Endothelial cell of umbilical vein (primary cell): Measurements from ENCODE around the gene UST. TPM values are rescaled to one million over a fixed set of nuclear protein-coding genes. Genes with fewer than 3 reads are reported as not detected.

Experiments
- BruUV-seq: library from RNA; stranded (reverse); fragments of 400-500 nt; replicated peaks from 2 replicates; lab custom pipeline; 2021; lab: Mats Ljungman, UMichigan
- CTCF ChIA-PET: fragments of 300-600, 350-600 bp; sonication (Branson Sonifier 250); formaldehyde crosslinking; loops from one replicate; lab custom pipeline; 2021; ENCODE audit warnings: antibody characterized with exemption, inconsistent platforms; lab: Charles Lee
- POLR2A ChIA-PET: fragments of 300-600, 350-600 bp; sonication (Branson Sonifier 250); formaldehyde crosslinking; loops from one replicate; lab custom pipeline; 2021; ENCODE audit warnings: antibody characterized with exemption, inconsistent platforms; lab: Charles Lee
- DNase-seq: peaks from one replicate; pipeline ENCODE4 v3.0.0-alpha.2; 2011; ENCODE audit warnings: low read depth, low spot score
- FAIRE-seq: peaks from 2 replicates; lab custom pipeline; 2011; peaks lifted over from hg19 to GRCh38; lab: Jason Lieb, UNC
- H2AFZ ChIP-seq: 2 replicates; pipeline ENCODE4 v1.6.0; 2012; ENCODE audit warnings: low read depth, low read length, control low read depth, inconsistent platforms
- H3K27ac ChIP-seq: 2 replicates; pipeline ENCODE4 v1.5.1; 2011; ENCODE audit warnings: low read depth, mild to moderate bottlenecking, control low read depth, low read length, moderate library complexity; ENCODE audit not compliant: insufficient read depth
- H3K27me3 ChIP-seq, 2 experiments: 2 replicates each; pipeline versions ENCODE4 v1.6.0 to v1.6.1; 2011; ENCODE audit warnings: low read length in 2 of 2, mixed read lengths in 1 of 2; ENCODE audit not compliant: control insufficient read depth in 2 of 2, insufficient read depth in 2 of 2
- H3K36me3 ChIP-seq, 2 experiments: 2 replicates in 1 of 2; 3 replicates in 1 of 2; pipeline ENCODE4 v1.5.1; 2011; ENCODE audit warnings: low read length in 2 of 2, mild to moderate bottlenecking in 1 of 2, moderate library complexity in 1 of 2; ENCODE audit not compliant: control insufficient read depth in 2 of 2, insufficient read depth in 2 of 2; ENCODE audit errors: extremely low read depth in 1 of 2
- H3K4me1 ChIP-seq: 3 replicates; pipeline ENCODE4 v1.5.1; 2011; ENCODE audit warnings: mild to moderate bottlenecking, low read length; ENCODE audit not compliant: control insufficient read depth, insufficient read depth; ENCODE audit errors: extremely low read depth
- H3K4me2 ChIP-seq: 2 replicates; pipeline ENCODE4 v1.6.1; 2011; ENCODE audit warnings: low read length, control low read depth, mixed read lengths; ENCODE audit not compliant: insufficient read depth
- H3K4me3 ChIP-seq, 3 experiments: fragments of 200-600 bp in 1 of 3; sonication (generic), shearing (Covaris generic) in 1 of 3; replicated peaks in 1 of 3; 2 replicates each; pipeline ENCODE4 v1.5.1; 2011 to 2016; ENCODE audit warnings: control low read depth in 3 of 3, low read length in 3 of 3, mild to moderate bottlenecking in 2 of 3, inconsistent platforms in 1 of 3, low read depth in 1 of 3, moderate library complexity in 1 of 3; ENCODE audit not compliant: insufficient read depth in 1 of 3
- H3K79me2 ChIP-seq: 2 replicates; pipeline ENCODE4 v1.6.0; 2012; ENCODE audit warnings: low read length, inconsistent platforms; ENCODE audit not compliant: control insufficient read depth, insufficient read depth
- H3K9ac ChIP-seq: replicated peaks from 2 replicates; pipeline ENCODE3; 2011; ENCODE audit warnings: low read length, control low read depth; ENCODE audit not compliant: insufficient read depth; ENCODE audit errors: extremely low read depth
- H3K9me1 ChIP-seq: replicated peaks from 3 replicates; pipeline ENCODE4 v1.6.0; 2011; ENCODE audit warnings: mild to moderate bottlenecking, low read length; ENCODE audit not compliant: control insufficient read depth, insufficient read depth; ENCODE audit errors: extremely low read depth
- H3K9me3 ChIP-seq: replicated peaks from 2 replicates; pipeline ENCODE4 v1.5.1; 2012; ENCODE audit warnings: low read length, inconsistent platforms; ENCODE audit not compliant: control insufficient read depth, insufficient read depth
- H4K20me1 ChIP-seq: replicated peaks from 2 replicates; pipeline ENCODE3; 2011; ENCODE audit warnings: mild to moderate bottlenecking, low read length; ENCODE audit not compliant: control insufficient read depth, insufficient read depth; ENCODE audit errors: extremely low read depth
- CTCF ChIP-seq, 2 donors: IDR thresholded peaks; 1 replicate in 1 of 2; 2 replicates in 1 of 2; pipeline ENCODE4 v1.5.1; 2011; ENCODE audit warnings: low read length in 2 of 2, mild to moderate bottlenecking in 2 of 2, moderate library complexity in 2 of 2, control low read depth in 1 of 2, inconsistent platforms in 1 of 2, low read depth in 1 of 2; ENCODE audit not compliant: insufficient read depth in 1 of 2; ENCODE audit errors: extremely low read depth in 1 of 2
- EZH2 ChIP-seq: IDR thresholded peaks from 2 replicates; pipeline ENCODE4 v1.6.1; 2012; ENCODE audit warnings: borderline replicate concordance, low read depth, mild to moderate bottlenecking, moderate library complexity, low read length, inconsistent platforms; ENCODE audit not compliant: severe bottlenecking
- FOS ChIP-seq: IDR thresholded peaks from 2 replicates; pipeline ENCODE4 v1.6.1; 2011; ENCODE audit warnings: mild to moderate bottlenecking, low read length, moderate library complexity, borderline replicate concordance; ENCODE audit not compliant: insufficient read depth
- GATA2 ChIP-seq: IDR thresholded peaks from 2 replicates; pipeline ENCODE4 v1.7.0; 2011; ENCODE audit warnings: low read depth, mild to moderate bottlenecking, moderate library complexity, mixed read lengths, low read length; ENCODE audit not compliant: insufficient read length, insufficient read depth
- JUN ChIP-seq: IDR thresholded peaks from 2 replicates; pipeline ENCODE4 v1.6.1; 2011; ENCODE audit warnings: borderline replicate concordance, low read depth; ENCODE audit not compliant: insufficient read length, insufficient read depth
- MAX ChIP-seq: IDR thresholded peaks from 2 replicates; pipeline ENCODE4 v1.6.1; 2011; ENCODE audit not compliant: insufficient read depth, insufficient read length
- MYC ChIP-seq: IDR thresholded peaks from one replicate; pipeline ENCODE4 v1.6.1; 2011; ENCODE audit warnings: mild to moderate bottlenecking, low read depth, low read length
- POLR2A ChIP-seq: IDR thresholded peaks from 2 replicates; pipeline ENCODE4 v1.6.1; 2012; ENCODE audit warnings: low read depth, mild to moderate bottlenecking, control low read depth, low read length
- POLR2AphosphoS5 ChIP-seq: IDR thresholded peaks from 2 replicates; pipeline ENCODE4 v1.6.1; 2012; ENCODE audit warnings: low read depth, mild to moderate bottlenecking, control low read depth, low read length, moderate library complexity; ENCODE audit not compliant: insufficient read depth
- dilution Hi-C: fragments of 300-500 bp; cut with MboI; formaldehyde crosslinking; loops from one replicate; pipeline ENCODE4 v1.15.0; 2019; ENCODE audit warnings: low sequenced_read_pairs; ENCODE audit not compliant: extremely low pct_ligation_motif_present
- intact Hi-C: fragments of 100-400 bp; cut with micrococcal nuclease; formaldehyde crosslinking; loops from one replicate; pipeline ENCODE4 v1.10.0; 2022
- polyA plus RNA-seq, 4 experiments: library from polyadenylated mRNA; depleted of rRNA in 3 of 4; stranded (reverse) in 3 of 4; unstranded in 1 of 4; fragments of >200 nt; gene quantifications; 2 replicates each; pipeline versions ENCODE4 v1.2.1 to v1.2.3, GENCODE V29; 2011 to 2012; ENCODE audit warnings: missing spikeins in 1 of 4
- total RNA-seq: library from RNA; stranded (reverse); gene quantifications from 2 replicates; pipeline ENCODE4 v1.2.3, GENCODE V29; 2021

UST gene
- total and polyA plus RNA-seq, 2 donors (not counting 3 experiments of a cell fraction or from before 2014, with no cell fraction given): 0.26 to 0.84 TPM

GRCh38 chr6:148934961-148935360 is 188.1 kb downstream of the UST start:
- ChIA-PET CTCF (interaction anchor here (0.8 to 1.4 kb wide), 3 partner anchors 9 to 375 kb away, joined by 3 read pairs; no protein-coding TSS in a partner anchor), POLR2A (no interaction called here)
- no peak overlapping the region for H3K4me2 ChIP-seq
- H3K9ac ChIP-seq: no peak overlapping the region
- no peak overlapping the region for H2AFZ ChIP-seq
- intact Hi-C loops (no loop called here), dilution Hi-C loops (no loop called here)
- no peaks in the 10 kb centered on the region for H4K20me1 ChIP-seq
- DNase-seq: no peak
- no peak for TF ChIP-seq POLR2A
- no peaks in the 10 kb centered on the region for H3K27me3 ChIP-seq
- no peak for FAIRE-seq
- H3K4me1 ChIP-seq: no peaks in the 10 kb centered on the region
- no peak overlapping the region for H3K27ac ChIP-seq
- H3K79me2 ChIP-seq: no peaks in the 10 kb centered on the region
- no TSS peak for BruUV-seq
- no peak overlapping the region for H3K4me3 ChIP-seq
- H3K9me1 ChIP-seq: no peaks in the 10 kb centered on the region
- no peaks in the 10 kb centered on the region for H3K36me3 ChIP-seq
- H3K9me3 ChIP-seq: no peaks in the 10 kb centered on the region

GRCh38 chr6:148935705-148936435 is 189.0 kb downstream of the UST start:
- Histone ChIP-seq H3K4me1 (no peaks in the 10 kb centered on the region), H3K9ac (no peak overlapping the region), H3K9me3 (no peaks in the 10 kb centered on the region), H3K79me2 (no peaks in the 10 kb centered on the region), H3K4me2 (no peak overlapping the region), H3K27ac (no peak overlapping the region), H2AFZ (no peak overlapping the region), H3K27me3 (no peaks in the 10 kb centered on the region), H4K20me1 (no peaks in the 10 kb centered on the region), H3K36me3 (no peaks in the 10 kb centered on the region), H3K9me1 (no peaks in the 10 kb centered on the region), H3K4me3 (no peak overlapping the region)
- no TSS peak for BruUV-seq
- POLR2A ChIA-PET: no interaction called here
- no peak for TF ChIP-seq POLR2AphosphoS5
- TF ChIP-seq MYC: no peak
- TF ChIP-seq CTCF (IDR thresholded peaks at IDR 0.05; ENCODE audit: extremely low read depth in 1 of 2, insufficient read depth in 1 of 2, low read depth in 1 of 2, low read length in 2 of 2): no peak
- no peak for TF ChIP-seq FOS
- TF ChIP-seq MAX: no peak
- no peak for TF ChIP-seq GATA2
- TF ChIP-seq JUN: no peak
- TF ChIP-seq EZH2: no peak
- TF ChIP-seq POLR2A: no peak
- intact Hi-C loops: no loop called here
- no peak for DNase-seq
- no peak for FAIRE-seq
- dilution Hi-C loops: no loop called here
- CTCF ChIA-PET: no interaction called here
